ENCODE measurements around the gene ARHGEF19. TPM values are rescaled to one million over a fixed set of nuclear protein-coding genes. Genes with fewer than 3 reads are reported as not detected.
A peak's percentile ranks its signal among the peaks of the same experiment; 100 is the strongest.
"Not testable (repeated sequence)": the region's sequence is repeated elsewhere in the genome, so short reads cannot be mapped to it uniquely, and the experiment has no call there.

Gene ARHGEF19
- total RNA-seq, 4 donors from 2014 or later = 5.7 to 46.8 (median 10.8) TPM

- no peak for DNase-seq
- TF ChIP-seq POLR2AphosphoS5 (IDR thresholded peaks at IDR 0.05) (no peak), POLR2A (IDR thresholded peaks at IDR 0.05) (no peak), EP300 (IDR thresholded peaks at IDR 0.05; ENCODE audit: low read depth) (no peak), CTCF (IDR thresholded peaks at IDR 0.05) (no peak)
- Histone ChIP-seq H3K4me1 (peaks cover 38 to 72% (median 59%) of the 10 kb centered on the region in 4 donors), H3K9me3 (no peaks in the 10 kb centered on the region), H3K27ac (peak overlapping the region in 2 of 4 donors; percentile 84 to 90), H3K4me3 (no peak overlapping the region), H3K27me3 (no peaks in the 10 kb centered on the region), H3K36me3 (no peaks in the 10 kb centered on the region)
- in situ Hi-C loops (cut with MboI; ENCODE audit: low pct_ligation_motif_present in 1 of 4, low pct_unique_long_range_greater_than_20kb in 1 of 4, low sequenced_read_pairs in 3 of 4) = no loop called here
- WGBS, 2 donors (ENCODE audit: low coverage in 1 of 2) = 77 to 80% methylated on average over 1 to 19 of the region's 19 CpGs
- intact Hi-C loops (cut with DNase I; ENCODE audit: low total_unique reads) = no loop called here
Measured at GRCh38 chr1:16171314-16172151, 40.9 kb downstream of the ARHGEF19 start.

- Histone ChIP-seq H3K27me3 (no peaks in the 10 kb centered on the region), H3K27ac (no peak overlapping the region), H3K36me3 (no peaks in the 10 kb centered on the region), H3K4me3 (no peak overlapping the region), H3K4me1 (peaks cover 26 to 62% (median 49%) of the 10 kb centered on the region in 4 donors), H3K9me3 (no peaks in the 10 kb centered on the region)
- intact Hi-C loops (cut with DNase I; ENCODE audit: low total_unique reads) (no loop called here), in situ Hi-C loops (cut with MboI; ENCODE audit: low pct_ligation_motif_present in 1 of 4, low pct_unique_long_range_greater_than_20kb in 1 of 4, low sequenced_read_pairs in 3 of 4) (no loop called here)
- DNase-seq = no peak
- 72 to 98% methylated on average over 3 of the region's 3 CpGs for WGBS, 2 donors (ENCODE audit: low coverage in 1 of 2)
- TF ChIP-seq POLR2A (IDR thresholded peaks at IDR 0.05) = no peak
- TF ChIP-seq CTCF (IDR thresholded peaks at IDR 0.05) = no peak
- no peak for TF ChIP-seq POLR2AphosphoS5 (IDR thresholded peaks at IDR 0.05)
- no peak for TF ChIP-seq EP300 (IDR thresholded peaks at IDR 0.05; ENCODE audit: low read depth)
Measured at GRCh38 chr1:16170283-16170673, 42.2 kb downstream of the ARHGEF19 start.

- no peaks in the 10 kb centered on the region for H3K36me3 ChIP-seq
- H3K4me1 ChIP-seq = peaks cover 11 to 61% (median 36%) of the 10 kb centered on the region in 4 donors
- H3K4me3 ChIP-seq = no peak overlapping the region
- WGBS, 2 donors (ENCODE audit: low coverage in 1 of 2) = 45 to 69% methylated on average over 5 to 12 of the region's 13 CpGs
- no peaks in the 10 kb centered on the region for H3K9me3 ChIP-seq
- in situ Hi-C loops (cut with MboI; ENCODE audit: low pct_ligation_motif_present in 1 of 4, low pct_unique_long_range_greater_than_20kb in 1 of 4, low sequenced_read_pairs in 3 of 4) (no loop called here), intact Hi-C loops (cut with DNase I; ENCODE audit: low total_unique reads) (no loop called here)
- no peak overlapping the region for H3K27ac ChIP-seq
- peak; percentile 55 for DNase-seq
- no peak for TF ChIP-seq CTCF (IDR thresholded peaks at IDR 0.05)
- peak in 1 of 3 donors; percentile 24 for TF ChIP-seq POLR2AphosphoS5 (IDR thresholded peaks at IDR 0.05)
- H3K27me3 ChIP-seq = no peaks in the 10 kb centered on the region
Measured at GRCh38 chr1:16168622-16169360, 43.7 kb downstream of the ARHGEF19 start.

DNA sequence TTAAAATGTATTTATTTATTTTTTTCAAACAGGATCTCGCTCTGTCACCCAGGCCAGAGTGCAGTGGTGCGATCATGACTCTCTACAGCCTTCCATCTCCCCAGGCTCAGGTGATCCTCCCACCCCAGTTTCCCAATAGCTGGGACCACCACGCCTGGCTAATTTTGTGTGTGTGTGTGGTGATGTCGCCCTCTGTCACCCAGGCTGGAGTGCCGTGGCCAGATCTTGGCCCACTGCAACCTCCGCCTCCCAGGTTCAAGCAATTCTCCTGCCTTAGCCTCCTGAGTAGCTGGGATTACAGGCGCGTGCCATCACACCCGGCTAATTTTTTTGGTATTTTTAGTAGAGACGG lies 44.3 kb downstream of the ARHGEF19 start:
- H3K9me3 ChIP-seq; H3K36me3 ChIP-seq; in situ Hi-C loops (cut with MboI; ENCODE audit: low pct_ligation_motif_present in 1 of 4, low pct_unique_long_range_greater_than_20kb in 1 of 4, low sequenced_read_pairs in 3 of 4); intact Hi-C loops (cut with DNase I; ENCODE audit: low total_unique reads); DNase-seq; H3K27me3 ChIP-seq: not testable (repeated sequence)
- peak overlapping the region in 2 of 4 donors; percentile 56 for H3K27ac ChIP-seq
- H3K4me1 ChIP-seq = peaks cover 9 to 54% (median 32%) of the 10 kb centered on the region in 4 donors
- WGBS, 2 donors (ENCODE audit: low coverage in 1 of 2) = 58% methylated on average over 10 of the region's 10 CpGs; no CpG with 5 or more reads in 1 of the 2 donors
- H3K4me3 ChIP-seq = peak overlapping the region in 3 of 4 donors; percentile 28 to 57 (median 55)

Data from transverse colon (tissue), 4 donors.